Activated CD4-positive, alpha-beta T cell treated with anti-CD3 and anti-CD28 coated beads, Interleukin-2, amount 50 U/mL, for 24 hours (primary cell): ENCODE measurements around the gene TMPRSS11D.

ENCODE experiments used
- DNase-seq, 2 donors: peaks; one replicate each; pipeline ENCODE4 v3.0.0-alpha.2; 2020; ENCODE audit warnings: low read depth in 1 of 2, low spot score in 1 of 2

TMPRSS11D gene, protein sequence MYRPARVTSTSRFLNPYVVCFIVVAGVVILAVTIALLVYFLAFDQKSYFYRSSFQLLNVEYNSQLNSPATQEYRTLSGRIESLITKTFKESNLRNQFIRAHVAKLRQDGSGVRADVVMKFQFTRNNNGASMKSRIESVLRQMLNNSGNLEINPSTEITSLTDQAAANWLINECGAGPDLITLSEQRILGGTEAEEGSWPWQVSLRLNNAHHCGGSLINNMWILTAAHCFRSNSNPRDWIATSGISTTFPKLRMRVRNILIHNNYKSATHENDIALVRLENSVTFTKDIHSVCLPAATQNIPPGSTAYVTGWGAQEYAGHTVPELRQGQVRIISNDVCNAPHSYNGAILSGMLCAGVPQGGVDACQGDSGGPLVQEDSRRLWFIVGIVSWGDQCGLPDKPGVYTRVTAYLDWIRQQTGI

DNA sequence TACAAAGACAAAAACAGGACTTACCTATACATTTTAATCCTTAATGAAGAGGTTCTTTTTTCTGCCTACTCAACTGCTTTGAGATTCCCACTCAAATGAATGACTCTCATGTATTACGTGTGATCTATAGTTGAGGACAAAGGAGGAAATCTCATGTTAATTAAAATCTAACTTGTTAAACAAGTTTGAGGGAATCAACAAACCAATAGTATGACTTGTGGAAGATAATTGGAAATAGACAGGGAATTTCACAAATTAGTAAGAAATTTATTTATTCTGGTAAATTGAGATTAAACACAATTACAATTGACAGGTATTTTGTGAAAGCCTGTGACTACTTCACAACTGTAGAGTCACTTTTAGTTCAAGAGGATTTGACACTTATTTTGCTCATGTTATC, at the start of gene TMPRSS11D:
Gene TMPRSS11D, minus strand, starts transcription at position 101 of the 400 bp plus-strand sequence. Its CDS starts 69 bp downstream, at position 32.
- DNase-seq: no peak

DNA sequence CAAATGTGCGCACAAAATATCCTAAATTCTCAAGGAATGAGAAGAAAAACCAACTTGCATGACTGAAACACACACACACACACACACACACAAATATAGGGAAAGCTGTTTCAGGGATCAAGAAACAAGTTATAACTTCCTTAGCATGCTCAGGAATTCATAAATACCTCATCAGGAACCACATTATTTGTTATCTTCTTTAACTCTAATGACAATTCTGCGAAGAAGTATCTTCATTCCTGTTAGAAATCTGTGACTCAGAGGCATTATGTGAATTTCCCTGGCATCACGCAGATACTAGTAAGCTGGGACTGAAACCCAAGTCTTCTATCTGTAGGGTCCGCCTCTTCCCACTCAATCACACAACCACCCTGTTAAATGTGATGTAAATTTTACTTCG, 49.2 kb upstream of the TMPRSS11D start:
- no peak for DNase-seq

DNA sequence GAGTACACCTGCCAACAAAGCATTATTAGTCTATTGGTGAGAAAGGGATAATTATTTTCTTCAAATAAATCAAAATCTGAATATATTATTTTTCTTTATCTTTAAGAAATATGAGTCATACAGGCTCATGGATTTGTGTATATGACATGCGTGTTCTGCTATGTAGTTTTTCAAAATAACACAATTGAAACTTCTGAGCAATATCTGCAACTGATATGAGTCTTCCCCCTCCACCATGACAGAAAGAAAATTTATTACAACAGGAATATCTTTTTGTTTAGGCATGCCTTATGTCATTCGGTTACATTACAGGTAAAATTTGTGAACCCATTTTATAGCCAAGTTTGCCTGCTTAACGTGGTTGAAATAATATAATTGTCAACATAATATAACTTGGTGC, 47.5 kb upstream of the TMPRSS11D start:
- DNase-seq: no peak

DNA sequence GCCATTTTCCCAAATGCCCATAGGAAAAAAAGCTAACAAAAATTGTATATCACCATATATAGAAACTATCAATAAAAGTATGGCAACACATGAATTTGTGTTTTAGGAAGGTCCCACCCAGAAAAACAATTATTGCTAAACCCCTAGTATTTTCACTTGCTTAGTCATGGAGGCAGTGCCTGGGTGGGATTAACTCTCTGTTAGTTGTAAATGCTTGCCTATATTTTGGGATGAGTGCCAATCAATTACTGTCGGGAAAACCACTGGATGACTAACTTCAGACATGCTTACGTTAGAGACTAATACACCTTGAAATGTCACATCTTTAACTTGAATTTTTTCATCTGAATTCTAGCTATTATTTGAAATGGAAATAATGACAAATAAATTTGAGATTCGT, 45.6 kb upstream of the TMPRSS11D start:
- no peak for DNase-seq

DNA sequence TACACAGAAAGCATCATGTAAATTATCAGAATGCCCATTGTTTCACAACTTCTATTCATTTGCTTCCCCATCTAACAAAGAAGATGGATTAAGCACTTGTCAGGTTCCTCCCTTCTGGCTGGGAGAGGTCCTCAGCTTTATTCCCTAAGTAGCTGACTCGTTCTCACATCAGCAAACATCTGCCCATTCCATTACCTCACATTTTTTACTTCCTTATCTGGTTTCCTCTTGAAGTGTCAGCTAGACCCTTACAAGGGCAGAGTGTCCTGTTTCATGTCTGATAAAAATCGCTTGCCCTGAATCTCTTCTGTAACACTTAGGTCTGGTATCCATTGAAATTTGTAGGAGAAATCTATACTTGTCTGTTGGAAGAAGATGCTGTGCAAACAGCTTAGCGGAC, 44.7 kb upstream of the TMPRSS11D start:
- no peak for DNase-seq

DNA sequence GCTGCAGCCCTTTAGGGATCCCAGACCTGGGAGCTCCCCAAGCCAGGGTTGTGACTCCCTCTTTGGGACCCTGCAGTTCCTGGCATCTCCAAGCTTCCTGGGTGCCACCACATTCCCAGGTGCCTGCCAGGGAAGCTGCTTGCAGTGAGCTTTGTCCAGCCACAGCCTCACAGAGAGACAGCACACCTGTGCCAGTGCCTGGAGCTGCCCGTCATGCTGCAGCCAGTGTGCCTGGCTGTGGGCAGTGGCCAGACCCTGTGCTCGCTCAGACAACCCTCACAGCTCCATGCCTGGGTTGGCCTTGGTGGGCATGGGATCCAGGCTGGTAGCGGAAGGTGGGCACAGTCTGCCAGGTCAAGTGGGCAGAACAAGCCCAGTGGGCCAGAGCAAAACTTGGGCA, 43.4 kb upstream of the TMPRSS11D start:
- DNase-seq: no peak

DNA sequence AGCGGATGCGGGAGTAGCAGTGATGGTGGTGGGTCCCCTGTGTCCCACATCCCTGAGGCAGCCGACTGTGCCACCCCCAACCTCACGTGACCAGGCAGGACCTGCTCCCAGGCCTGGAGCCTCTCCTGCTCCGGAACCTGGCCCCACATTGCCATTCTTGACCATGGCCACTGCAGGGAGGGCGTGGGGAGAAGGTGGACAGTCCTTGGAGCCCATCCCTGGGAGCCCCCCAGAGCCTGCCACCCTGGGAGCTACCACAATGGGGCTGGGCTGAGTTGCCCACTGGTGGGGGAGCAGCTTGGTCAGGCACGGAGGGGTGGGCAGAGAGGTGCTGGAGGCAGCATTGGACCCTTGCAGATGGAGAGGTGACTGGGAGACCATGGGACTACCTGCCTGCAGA, 42.7 kb upstream of the TMPRSS11D start:
- no peak for DNase-seq

DNA sequence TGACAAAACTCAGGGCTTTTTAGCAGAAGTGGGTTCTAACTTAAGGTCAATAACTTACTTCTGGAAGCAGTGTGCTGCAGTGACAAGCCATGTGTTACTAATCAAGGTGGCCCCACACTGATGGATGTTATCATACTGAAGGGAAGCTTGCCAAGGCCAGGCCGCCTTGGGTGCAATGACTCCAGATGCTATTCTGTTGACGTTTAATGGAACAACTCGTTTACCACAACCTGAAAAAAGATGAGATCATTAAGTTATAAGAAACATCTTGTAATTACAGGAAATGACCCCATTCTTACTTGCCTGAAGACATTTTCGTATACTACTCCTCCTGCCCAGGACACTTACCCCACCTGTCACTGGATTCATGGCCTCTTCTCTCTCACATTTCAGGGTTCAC, 38.9 kb upstream of the TMPRSS11D start:
- no peak for DNase-seq

DNA sequence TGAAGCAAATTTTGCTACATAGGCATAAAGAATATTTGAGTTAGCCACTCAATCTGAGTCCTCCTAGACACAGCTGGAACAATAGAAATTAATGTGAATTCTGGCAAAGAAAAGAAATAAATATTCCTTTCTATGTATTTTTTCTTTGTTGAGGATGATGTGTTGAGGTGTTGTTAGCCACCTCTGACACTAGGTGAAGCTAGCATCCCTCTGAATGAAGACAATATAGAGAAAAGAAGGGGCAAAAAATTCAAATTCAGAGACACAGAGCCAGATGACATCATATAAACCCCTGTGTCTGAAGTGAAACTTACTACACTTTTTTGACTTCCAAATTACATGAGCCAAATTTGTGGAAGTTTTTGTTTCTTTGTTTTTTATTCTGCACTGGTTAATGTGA, 34.6 kb upstream of the TMPRSS11D start:
- DNase-seq: no peak

DNA sequence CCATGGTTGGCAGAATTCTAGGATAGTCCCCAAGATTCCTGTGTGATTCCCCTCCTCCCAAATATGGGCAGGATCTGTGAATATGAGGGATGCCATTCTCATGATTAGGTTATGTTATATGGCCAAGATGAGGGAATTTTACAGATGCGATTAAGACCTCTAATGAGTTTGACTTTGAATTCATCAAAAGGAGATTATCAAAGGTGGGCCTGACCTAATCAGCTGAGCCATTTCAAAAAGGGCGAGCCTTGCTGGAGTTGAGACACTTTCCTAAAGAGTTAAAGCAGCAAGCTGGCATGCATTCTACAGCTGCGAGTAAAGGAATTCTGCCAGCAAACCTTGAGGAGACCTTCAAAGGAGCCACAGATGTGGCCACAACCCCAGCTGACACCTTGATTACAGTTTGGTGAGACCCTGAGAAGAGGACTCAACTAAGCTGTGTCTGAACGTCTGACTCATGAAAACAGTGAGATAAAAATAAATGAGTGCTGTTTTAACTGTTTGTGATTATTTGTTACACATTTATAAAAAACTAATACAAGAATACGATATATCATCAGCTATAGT, 31.7 kb upstream of the TMPRSS11D start:
- no peak for DNase-seq

DNA sequence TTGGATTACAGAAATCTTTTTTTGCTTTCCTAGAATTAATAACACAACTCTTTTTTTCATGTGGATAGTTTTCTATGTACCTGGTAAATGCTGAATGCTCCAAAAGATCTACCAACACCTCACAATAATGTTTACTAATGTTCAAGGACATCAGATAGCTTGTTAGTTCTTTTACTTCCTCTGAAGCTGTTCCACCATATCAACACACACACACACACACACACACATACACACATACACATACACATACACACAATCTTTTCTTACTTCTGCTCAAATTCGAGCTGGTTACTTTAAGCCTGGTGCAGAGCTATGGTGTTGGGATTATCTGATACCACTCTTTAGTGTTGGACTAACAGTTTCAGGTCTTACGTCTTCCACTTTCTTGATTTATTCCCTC, 28.3 kb upstream of the TMPRSS11D start:
- DNase-seq: no peak

DNA sequence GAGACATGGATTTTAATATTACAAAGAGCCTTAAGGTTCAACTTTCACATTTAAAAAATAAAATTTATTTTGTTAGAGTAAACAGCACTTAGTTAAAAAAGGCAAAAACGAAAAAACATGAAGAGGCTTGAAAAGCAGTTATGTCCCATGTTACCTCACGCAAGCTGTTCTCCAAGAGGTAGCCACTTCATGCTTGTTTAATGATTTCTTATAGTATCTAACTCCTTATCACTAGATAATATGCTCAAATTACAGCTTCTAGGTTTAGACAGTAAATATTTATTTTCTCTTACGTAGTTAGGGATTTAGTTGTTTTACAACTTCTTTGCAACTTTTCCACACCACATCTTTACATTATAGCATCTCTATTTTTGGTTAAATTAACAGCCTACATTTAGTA, 27.8 kb upstream of the TMPRSS11D start:
- DNase-seq: no peak

DNA sequence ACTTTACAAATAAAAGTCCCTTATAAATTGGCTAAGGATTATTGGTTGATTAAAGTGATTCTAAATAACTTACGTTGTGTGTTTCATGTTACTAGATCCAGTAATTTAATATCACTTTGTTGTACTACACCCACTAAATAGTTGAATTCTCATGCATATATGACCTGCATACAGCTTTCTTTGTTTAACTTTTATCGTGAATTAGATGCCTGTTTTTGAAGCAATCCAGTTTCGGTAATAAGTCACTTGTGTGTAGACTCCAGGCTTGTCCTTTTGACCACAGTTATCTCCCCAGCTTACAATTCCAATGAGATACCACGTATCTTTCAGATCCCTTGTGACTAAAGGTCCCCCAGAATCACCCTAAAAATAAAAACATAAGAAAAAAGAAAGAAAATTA, 27.3 kb upstream of the TMPRSS11D start:
- no peak for DNase-seq

DNA sequence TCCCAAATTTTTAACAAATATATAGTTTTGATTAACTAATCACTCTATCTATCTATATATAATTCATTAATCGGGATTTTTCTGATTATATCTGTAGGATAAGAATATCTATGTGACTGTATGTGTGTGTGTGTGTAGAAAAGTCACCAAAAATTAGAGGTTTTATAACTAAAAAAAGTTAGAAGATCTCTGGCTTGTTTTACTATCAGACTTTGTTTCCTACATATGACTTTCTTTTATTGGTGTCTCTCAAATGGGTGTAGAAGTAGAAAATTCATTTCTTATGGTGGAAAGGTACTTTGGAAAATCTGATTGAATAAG, 26.7 kb upstream of the TMPRSS11D start:
- no peak for DNase-seq

DNA sequence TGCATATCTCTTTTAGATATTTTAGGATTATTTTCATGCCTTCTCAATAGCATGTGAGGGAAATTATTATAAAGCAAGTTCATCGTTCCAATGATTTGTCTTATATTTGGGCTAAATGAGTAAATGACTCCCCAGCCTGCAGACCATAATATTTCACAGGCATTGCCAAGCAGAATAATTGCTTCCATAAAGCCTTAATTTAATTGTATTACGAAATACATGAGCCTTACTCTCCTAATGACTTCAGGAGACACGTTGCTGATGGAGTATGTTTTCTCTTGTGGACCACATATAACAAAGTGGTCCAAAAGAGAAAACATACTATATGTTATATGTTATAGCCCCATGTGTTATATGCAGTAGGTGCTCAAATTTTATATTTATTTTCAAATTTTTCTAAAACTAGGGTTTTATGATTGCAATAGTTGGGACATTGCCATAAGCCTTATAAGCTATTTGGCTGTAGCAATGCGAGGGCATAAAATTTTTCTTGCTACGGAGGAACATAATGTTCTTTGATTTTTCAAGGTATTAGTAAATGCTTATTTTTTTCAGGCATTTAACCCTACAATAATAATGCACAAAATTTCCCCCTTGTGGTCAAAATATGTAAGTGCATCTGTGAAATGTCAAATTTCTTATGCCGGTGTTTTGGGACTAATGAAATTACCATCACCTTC, 26.2 kb upstream of the TMPRSS11D start:
- DNase-seq: no peak

DNA sequence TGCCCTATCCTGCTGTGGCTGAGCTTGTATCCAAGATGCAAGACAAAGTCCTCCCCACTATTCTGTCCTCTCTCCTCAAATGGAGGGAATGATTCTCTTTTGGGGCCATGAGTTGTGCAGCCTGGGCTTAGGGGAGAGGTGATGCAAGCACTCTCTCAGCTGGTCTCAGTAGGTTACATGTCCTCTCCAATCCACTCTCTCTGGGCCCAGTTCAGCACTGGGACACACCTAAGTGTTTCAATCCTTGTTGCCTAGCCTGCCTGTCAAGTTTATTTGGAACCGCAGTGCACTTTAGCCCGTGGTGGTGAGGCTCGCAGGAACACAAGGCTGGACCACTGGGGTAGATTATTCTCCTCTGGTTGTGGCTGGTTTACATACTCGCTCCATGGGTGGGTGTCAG, 23.8 kb upstream of the TMPRSS11D start:
- no peak for DNase-seq

DNA sequence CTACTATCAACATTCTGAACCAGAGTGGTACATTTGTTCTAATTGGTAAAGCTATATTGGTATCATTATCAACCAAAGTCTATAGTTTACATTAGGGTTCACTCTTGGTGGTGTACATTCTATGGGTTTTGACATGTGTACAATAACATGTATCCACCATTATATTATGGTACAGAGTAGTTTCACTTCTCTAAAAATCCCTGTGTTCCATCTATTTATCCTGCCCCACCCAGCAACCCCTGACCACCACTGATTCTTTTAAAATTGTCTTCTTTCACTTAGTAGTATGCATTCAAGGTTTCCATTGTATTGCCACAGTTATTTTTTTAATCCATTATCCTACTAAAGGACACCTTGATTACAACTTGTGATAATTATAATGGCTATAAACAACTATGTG, 15.3 kb upstream of the TMPRSS11D start:
- no peak for DNase-seq

DNA sequence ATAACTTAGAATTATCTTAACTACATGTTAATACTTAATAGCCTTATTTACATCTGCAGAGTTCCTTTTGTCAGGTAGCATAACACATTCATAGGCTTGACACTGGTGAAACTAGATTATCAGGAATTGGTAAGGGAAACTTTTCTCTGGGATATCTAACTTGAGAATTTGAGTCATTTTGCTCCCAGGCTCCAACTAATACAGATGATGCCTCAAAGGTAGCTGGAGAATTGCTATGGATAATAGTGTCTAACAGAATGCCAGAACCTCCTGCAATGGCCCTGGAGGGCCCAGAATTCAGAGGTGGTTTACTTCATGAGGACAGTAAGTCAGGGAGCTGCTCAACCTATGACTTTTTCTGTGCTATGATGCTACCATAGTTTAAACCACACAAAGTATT, 13.9 kb upstream of the TMPRSS11D start:
- DNase-seq: no peak

DNA sequence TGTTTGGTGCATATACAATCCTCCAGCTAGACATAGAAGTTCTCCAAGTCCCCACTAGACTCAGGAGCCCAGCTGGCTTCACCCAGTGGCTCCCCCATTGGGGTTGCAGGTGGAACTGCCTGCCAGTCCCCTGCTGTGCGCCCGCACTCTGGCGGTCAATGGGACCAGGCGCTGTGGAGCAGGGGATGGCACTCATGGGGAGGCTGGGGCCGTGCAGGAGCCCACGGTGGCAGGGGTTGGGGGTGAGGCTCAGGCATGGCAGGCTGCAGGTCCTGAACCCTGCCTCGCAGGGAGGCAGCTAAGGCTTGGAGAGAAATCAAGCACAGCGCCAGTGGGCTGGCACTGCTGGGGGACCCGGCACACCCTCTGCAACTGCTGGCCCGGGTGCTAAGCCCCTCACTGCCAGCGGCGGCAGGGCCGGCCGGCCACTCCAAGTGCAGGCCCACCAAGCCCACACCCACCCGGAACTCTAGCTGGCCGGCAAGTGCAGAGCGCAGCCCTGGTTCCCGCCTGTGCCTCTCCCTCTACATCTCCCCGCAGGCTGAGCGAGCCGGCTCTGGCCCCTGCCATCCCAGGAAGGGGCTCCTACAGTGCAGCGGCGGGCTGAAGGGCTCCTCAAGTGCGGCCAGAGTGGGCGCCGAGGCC, 12.7 kb upstream of the TMPRSS11D start:
- no peak for DNase-seq

DNA sequence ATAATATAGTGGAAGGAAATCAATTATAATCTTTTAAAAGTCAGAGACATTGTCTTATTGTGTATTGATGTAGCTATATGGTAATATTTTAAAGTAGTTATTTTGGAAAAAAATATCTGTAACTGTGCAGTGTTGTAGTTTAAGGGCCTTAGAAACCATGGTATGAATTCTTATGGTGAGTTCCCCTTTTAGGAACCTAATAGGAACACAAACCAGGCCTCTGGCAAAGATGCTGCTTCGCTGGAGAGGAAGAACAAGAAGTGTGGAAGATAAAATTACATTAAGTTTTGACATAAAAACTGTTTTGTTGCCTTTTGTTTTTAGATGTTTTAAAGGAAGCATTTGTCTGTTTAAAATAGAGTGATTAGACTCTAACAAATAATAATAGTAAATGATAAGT, 10.9 kb upstream of the TMPRSS11D start:
- no peak for DNase-seq

DNA sequence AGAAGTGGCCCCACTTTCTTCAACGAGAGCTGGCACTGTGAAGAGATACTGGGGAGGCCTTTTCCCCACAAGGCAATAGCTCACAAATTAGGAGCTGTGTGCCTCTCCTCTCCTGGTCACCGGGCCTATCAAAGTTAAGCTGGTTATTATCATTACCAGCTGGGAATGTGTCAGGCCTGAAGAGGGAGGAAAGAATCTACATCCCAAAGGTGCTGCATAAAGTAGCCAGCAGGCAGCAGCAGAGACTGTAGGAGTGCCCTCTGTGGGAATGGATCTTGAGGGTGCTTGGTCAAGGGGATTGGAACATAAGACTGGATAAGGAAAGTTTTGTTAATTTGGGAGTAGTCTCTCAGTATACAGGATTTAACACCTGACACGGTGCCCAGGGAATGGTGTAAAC, 9.1 kb upstream of the TMPRSS11D start:
- no peak for DNase-seq

DNA sequence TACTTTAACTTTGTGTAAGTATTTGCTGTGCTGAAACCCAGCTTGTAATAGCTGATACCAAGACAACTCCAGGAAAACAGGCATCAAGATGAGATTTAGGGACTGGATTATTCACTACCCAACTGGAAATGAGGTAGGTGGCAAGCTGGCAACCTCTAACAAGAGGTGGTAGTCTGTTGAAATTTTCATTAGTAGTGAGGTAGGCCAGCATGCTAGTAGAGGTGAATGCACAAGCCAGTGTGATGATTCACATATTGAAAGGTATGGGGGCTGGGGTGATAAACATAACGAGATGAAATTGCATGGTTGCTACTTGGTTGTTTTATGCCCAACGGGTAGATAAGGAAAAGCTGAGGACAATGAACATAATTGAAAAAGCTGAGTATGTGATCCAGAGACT, 8.5 kb upstream of the TMPRSS11D start:
- DNase-seq: no peak
